NCI-H2196 treated with DMSO at 0.1 percent for 48 hours (cell line): Measurements from ENCODE around the gene ALG1.

Source experiments
- DNase-seq: peaks from one replicate; lab custom pipeline; 2025; ENCODE audit not compliant: unreplicated experiment; lab: John Stamatoyannopoulos, UW

Gene ALG1

GRCh38 chr16:5071681-5072333 is at the start of gene ALG1:
Gene ALG1 (plus strand): TSS chr16:5071843. CDS start chr16:5071850, 7 bp downstream.
- peak; percentile 71 for DNase-seq

- DNase-seq = no peak
These were observed 49.1 kb upstream of the ALG1 start for GRCh38 chr16:5022521-5022920.

GRCh38 chr16:5024632-5025031 is 47.0 kb upstream of the ALG1 start:
- DNase-seq = peak; percentile 73

- DNase-seq = peak; percentile 11
These were observed 46.4 kb upstream of the ALG1 start for GRCh38 chr16:5025171-5025632.

GRCh38 chr16:5026664-5027063 is 45.0 kb upstream of the ALG1 start:
- DNase-seq = no peak

- no peak for DNase-seq
These were observed 44.6 kb upstream of the ALG1 start for GRCh38 chr16:5027086-5027485.

GRCh38 chr16:5027575-5028235 is 43.9 kb upstream of the ALG1 start:
- no peak for DNase-seq

GRCh38 chr16:5028950-5029475 is 42.6 kb upstream of the ALG1 start:
- DNase-seq = no peak

- no peak for DNase-seq
These were observed 41.3 kb upstream of the ALG1 start for GRCh38 chr16:5030251-5030870.

GRCh38 chr16:5031601-5032000 is 40.0 kb upstream of the ALG1 start:
- DNase-seq = no peak

GRCh38 chr16:5032748-5033167 is 38.9 kb upstream of the ALG1 start:
- DNase-seq = no peak

- peak; percentile 72 for DNase-seq
These were observed 38.1 kb upstream of the ALG1 start, which contains the start of gene NAGPA for GRCh38 chr16:5033256-5034166. Gene NAGPA (minus strand): TSS chr16:5033935. CDS start chr16:5033914, 21 bp downstream.

- no peak for DNase-seq
These were observed 37.5 kb upstream of the ALG1 start for GRCh38 chr16:5034167-5034523.

- no peak for DNase-seq
These were observed 35.8 kb upstream of the ALG1 start for GRCh38 chr16:5035909-5036227.

- no peak for DNase-seq
These were observed 35.2 kb upstream of the ALG1 start for GRCh38 chr16:5036228-5037156.

- no peak for DNase-seq
These were observed 31.2 kb upstream of the ALG1 start for GRCh38 chr16:5040451-5040850.

- no peak for DNase-seq
These were observed 30.0 kb upstream of the ALG1 start for GRCh38 chr16:5041600-5042133.

GRCh38 chr16:5042574-5043171 is 29.0 kb upstream of the ALG1 start:
- DNase-seq = no peak

- no peak for DNase-seq
These were observed 27.6 kb upstream of the ALG1 start for GRCh38 chr16:5044011-5044540.
